ENCODE results near the gene MED20. TPM values are rescaled to one million over a fixed set of nuclear protein-coding genes. Genes with fewer than 3 reads are reported as not detected.
"Not testable (repeated sequence)": the region's sequence is repeated elsewhere in the genome, so short reads cannot be mapped to it uniquely, and the experiment has no call there.

Gene MED20, protein sequence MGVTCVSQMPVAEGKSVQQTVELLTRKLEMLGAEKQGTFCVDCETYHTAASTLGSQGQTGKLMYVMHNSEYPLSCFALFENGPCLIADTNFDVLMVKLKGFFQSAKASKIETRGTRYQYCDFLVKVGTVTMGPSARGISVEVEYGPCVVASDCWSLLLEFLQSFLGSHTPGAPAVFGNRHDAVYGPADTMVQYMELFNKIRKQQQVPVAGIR
- 22.5 TPM for polyA plus RNA-seq (2013, experiment 1 of 2; ENCODE audit: insufficient read length)
- 16.6 TPM for polyA plus RNA-seq (2013, experiment 2 of 2; ENCODE audit: insufficient read length)

DNA sequence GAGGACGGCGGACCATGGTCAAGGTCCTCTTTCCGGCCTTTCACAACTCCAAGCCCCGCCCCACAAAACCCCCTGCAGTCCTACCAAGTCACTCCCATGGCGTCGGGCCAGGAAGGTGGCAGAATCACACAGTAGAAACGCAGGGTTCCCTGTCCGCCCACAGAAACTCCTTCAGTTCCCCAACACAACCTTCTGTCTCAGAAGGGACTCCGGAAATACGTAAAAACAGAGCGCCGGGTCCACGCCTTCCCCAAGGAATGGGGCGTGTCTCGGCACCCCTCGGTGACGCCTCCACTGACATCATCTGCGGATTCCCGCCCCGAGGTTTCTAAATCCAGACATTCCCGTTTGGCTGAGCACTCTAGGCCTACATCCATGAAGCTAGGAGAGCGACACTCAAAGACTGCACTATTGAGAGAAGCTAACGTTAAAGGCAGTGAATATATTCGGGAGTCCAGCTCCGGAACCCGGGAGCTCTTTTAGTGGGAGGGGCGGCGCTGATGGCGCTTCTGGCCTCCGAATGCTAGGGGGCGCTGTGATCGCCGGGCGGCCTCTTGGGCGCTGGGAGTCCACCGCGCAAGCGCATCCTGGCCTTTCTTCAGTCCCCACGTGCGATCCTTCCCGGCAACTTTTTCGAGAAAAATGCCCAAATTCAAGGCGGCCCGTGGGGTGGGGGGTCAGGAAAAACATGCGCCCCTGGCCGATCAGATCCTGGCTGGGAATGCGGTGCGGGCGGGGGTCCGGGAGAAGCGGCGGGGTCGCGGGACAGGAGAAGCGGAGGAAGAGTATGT, at the start of gene MED20, which contains the start of gene BYSL:
MED20 (minus strand) TSS at position 219 of the 791 bp plus-strand sequence; CDS start at position 98, 121 bp downstream.
BYSL (plus strand) TSS at position 579 of the 791 bp plus-strand sequence; CDS start at position 643, 64 bp downstream.
- peak; percentile 95 for DNase-seq

DNA sequence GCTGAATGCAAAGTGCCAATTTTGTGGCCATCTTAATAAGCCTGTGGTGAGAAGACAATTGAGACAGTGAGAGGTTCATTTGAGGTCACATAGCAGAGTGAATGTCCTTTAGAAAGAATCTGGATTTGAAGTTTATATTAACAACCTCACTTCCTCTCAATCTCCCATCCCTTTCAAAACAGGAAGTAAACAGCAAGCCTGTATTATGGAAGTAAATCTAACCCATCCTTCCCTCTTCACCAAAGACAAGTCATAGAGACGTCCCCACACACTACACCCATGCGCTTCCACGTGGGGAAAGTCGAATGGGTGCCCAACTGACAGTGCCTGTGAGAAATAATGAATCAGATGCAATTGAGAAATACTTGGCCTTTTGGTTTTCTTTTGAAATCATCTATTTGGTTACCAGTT, 49.5 kb upstream of the MED20 start:
- no peak for DNase-seq

DNA sequence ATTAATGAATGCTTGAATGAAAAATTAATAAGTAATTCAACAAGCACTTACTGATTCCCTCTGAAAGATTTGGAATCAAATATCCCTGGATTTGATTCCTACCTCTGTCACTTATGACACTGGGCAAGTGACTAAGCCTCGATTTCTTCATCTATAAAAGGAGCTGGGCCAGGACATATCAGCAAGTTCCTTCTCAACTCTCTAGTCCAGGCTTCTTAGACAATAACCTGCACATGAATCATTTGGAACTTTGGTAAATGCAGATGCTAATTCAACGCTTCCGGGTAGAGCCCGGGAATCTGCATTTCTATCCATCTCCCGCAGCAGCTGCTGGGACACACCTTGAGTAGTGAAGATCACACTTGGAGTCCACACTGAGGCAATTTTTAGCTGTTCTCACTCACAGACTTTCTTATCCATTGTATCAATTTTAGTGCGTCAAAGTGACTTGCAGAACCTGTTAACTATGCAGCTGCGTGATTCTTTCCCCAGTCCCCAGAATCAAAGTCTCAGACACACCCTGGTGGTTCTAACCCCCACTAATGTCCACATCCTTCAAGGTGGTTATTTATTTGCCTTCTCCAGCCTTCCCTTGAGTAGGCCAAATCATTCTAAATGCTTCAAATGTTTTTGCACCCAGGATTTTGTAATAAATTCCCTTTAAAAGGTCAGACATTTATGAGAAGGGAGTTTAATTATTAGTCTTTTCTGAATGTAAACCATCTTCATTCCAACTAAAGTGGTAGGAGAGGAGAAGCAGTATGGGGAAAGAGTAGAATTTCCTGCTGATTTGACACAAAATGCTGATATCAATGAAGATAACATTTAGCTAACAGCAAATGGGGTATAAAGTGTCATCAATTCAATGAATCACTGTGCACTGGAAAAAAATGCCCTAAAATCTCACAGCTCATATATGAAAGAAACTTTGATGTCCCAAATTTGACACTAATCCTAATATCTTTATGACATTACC, 46.7 kb upstream of the MED20 start:
- DNase-seq, result no peak

DNA sequence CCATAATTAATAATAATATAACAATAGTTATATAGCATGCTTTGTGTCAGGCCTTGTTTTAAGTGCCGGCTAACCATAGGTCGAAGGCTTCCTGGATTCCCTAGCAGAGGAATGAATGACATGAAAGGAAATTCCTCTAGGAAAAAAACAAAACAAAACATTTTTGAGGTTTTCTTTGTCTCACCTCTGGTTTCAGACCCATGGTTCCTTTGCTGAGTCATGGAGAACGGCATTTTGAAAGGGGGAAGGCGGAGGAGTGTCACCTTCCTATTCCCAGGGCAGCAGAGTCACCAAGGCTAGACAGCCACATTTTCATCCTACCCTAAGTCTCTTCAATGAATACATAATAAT, 46.0 kb upstream of the MED20 start:
- peak; percentile 51 for DNase-seq

DNA sequence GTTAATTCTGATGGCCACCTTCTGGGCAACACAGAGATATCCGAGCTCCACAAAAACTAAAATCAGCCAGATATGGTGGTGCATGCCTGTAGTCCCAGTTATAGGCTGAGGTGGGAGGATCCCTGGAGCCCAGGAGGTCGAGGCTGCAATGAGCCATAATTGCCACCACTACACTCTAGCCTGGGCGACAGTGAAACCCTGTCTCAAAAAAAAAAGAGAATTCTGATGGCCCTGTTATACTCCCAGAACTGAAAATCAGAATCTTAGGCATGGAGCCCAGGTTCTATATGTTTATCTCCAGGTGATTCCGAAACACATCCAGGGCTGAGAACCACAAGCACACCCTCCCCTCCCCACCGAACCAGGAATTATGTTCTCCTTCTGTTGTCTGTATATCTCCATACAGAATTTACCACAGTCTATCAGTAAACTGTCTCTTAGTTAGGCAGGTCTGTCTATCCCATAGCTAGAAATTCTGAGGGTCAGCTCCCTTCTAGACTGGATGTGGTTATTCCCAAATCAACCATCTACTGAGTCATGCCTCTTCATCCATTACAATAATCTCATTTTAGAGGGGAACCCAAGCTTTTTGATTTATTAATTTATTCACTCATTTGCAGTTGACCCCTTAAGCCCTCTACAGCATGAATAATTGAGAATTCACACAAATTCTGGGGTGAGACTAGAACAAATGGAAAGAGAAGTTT, 45.4 kb upstream of the MED20 start:
- no peak for DNase-seq

DNA sequence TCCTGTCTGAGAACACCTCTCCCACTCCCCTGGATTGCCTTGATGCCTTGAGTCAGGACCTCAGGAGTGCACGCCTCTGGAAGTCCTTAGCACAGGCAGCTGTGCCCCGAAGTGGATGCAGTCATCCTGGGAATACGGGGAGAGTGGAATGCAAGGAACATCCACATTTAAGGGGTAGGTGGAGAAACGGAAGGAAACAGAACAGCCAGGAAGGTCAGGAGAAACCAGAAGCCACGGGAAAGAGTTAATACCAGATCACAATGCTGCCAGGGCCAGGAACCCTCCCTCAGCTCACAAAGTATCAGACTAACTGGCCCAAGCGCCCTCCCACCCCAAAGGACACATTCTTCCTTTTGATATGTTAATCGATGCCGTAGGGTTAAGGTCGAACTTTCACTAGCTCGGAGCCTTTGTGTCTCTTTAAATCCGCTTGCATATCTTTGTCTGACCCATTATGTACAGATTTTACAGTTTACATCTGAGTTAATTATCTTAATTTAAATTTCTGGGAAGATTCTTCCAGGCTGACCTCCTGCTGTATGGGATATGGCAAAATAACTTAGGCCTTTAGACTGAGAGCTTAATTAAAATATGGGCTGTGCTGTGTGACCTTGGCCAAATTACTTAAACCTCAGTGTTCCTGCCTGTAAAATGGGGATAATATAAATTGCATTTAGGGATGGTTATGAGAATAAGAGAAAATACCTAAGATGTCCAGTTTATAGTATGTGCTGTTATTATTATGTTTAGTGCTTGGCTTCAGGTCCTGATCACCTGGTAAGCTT, 44.7 kb upstream of the MED20 start:
- DNase-seq, result no peak

DNA sequence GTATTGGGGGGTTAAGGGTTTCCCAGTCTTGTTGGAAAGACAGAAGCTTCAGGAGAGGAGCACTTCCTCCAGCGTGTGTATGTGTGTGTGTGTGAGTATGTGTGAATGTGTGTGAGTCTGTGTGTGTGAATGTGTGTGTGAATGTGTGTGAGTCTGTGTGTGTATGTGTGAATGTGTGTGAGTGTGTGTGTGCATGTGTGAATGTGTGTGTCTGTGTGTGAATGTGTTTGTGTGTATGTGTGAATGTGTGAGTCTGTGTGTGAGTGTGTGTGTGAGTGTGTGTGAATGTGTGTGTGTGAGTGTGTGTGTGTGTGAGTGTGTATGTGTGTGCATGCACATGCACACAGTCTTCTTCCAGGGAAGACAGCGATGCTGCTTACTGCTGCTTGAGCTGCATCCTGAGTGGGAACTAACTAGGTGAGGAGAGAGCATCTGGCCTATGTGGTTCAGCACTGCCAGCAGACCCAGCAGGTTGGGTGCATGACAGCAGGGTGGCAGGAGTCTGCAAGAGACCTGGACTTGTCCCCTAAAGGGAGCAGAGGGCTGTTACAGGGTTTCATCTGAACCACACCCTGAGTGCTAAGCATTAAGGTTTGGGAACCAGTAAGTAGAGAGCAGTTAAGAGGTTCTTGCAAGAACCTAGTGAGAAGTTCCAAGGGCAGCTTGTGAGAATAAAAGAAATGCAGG, 43.4 kb upstream of the MED20 start:
- DNase-seq, result no peak

DNA sequence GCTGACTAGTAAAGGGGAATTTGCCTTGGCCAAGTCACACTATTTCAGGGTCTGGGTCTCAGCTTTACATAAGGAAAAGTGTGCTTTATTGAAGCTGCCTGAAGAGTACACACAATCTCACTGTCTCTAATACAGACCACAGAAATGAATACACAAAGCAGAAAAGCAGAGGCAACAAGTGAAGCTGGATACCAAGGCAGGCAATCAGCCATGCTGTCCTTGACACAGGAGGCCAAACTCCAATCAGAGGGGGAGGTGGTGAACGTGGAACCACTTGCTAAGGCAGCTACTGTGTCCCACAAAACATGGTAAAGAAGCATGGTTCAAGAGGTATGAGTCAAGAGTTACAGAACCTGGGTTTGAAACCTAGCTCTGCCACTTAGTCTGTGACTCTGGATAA, 42.4 kb upstream of the MED20 start:
- no peak for DNase-seq

DNA sequence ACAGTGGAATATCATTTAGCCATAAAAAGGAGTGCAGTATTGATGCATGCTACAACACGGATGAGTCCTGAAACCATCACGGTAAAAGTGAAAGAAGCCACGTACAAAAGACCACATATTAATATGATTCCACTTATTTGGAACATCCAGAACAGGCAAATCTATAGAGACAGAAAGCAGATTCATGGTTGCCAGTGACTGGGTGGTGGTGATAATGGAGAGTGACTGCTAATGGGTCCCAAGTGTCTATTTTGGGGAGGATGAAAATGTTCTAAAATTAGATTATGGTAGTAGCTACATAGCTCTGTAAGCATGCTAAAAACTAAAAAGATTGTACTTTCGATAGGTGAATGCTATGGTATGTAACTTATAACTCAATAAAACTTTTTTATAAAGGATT, 39.1 kb upstream of the MED20 start:
- DNase-seq, result no peak

DNA sequence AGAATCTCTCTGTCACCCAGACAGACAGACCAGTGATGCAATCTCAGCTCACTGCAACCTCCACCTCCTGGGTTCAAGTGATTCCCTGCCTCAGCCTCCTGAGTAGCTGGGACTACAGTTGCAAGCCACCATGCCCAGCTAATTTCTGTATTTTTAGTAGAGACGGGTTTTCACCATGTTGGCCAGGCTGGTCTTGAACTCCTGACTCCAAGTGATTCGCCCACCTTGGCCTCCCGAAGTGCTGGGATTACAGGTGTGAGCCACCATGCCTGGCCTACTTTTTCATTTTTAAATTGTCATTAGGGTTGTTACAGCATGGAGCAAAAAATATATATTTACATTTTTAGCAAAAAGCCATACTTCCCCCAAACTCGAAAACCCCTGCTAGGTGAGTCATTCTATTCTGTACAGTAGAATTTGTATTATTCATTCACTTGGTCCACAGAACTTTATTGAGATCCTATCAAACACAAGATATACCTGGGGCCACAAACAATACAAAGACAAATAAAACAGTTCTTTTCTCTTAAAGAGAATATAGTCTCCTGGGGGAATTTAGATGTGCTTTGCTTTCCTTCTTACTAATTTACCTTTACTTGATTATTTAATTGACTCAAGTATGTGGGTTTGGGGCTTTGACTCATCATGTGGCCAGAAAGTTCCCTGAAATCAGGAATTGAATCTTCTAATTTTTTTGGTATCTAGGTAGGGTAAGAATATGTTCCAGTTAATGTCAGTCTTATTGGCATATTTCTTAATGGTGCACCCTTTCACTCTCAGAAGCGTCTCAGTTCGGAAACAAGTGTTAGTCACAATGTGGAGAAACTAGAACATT, 37.3 kb upstream of the MED20 start:
- DNase-seq, result no peak

DNA sequence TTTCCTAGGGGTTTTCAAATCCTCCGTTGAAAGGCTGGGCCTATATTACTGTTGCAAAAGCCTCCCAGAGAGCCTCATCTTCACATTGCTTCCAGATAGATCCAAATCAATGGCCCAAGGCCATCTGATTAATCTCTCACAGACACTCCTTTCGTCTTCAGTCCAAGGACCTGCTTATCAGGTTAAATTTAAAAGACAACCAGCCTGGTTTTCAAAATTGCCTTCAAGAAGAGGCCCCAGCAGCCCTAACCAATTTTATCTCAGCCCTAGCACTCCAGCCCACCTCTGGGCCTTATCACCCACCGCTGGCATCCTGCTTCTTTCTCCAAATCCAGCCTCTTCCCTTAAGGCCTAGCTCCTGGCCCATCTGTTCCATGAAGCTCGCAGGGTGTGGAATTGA, 36.2 kb upstream of the MED20 start:
- no peak for DNase-seq

DNA sequence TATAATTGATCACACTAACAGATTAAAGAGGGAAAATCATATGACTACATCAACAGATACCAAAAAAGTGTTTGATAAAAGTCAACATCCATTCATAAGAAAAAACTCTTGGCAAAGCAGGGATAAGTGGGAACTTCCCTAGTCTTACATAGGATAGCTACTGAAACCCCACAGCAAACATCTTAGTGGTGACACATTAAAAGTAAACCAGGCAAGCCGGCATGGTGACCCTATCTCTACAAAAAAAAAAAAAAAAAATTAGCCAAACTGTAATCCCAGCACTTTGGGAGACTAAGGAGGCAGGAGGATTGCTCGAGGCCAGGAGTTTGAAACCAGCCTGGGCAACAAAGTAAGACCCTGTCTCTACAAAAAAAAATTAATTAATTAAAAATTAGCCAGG, 34.5 kb upstream of the MED20 start:
- no peak for DNase-seq

DNA sequence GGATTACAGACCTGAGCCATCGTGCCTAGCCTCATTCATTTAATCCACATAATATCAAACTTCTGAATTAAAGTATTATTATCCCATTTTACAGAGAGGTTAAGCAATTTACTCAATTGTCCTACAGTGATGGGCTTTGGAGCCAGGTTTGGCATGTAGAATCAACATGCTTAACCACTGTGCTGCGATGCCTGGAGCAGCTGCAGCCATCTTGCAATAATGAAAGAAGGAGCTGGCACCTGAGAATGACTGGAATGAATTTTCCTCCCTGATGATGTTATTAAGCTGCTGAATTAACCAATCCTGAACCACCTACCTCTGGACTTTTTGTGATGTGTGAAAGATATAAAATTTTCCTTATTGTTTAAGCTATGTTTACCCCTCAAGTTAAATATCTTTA, 33.7 kb upstream of the MED20 start:
- DNase-seq, result no peak

DNA sequence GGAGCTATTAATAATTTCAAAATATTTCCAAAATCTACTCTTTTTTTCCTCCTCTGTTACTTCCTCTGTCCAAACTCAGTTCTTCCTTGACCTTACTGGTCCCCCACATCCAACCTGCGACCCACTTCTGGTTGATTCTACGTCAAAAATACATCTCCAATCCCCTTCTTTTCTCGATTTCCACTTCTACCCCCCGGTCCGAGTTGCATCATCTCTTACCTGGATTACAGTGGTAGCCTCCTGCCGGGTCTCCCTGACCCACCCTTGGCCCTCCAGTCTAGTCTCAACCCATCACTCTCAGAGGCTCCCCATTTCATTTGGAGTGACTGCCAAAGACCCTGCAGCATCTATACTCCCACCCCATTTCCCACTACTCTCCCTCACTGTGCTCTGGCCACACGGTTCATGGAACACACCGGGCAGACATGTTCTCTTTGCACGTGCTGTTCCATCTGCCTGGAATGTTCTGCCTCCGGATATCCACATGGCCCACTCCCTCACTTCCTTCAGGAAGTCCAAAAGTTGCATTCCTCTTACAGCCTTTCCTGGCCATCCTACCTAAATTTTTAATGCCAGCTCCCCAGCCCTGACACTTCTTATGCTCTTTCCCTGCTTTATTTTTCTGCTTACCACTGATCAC, 26.8 kb upstream of the MED20 start:
- DNase-seq, result no peak

DNA sequence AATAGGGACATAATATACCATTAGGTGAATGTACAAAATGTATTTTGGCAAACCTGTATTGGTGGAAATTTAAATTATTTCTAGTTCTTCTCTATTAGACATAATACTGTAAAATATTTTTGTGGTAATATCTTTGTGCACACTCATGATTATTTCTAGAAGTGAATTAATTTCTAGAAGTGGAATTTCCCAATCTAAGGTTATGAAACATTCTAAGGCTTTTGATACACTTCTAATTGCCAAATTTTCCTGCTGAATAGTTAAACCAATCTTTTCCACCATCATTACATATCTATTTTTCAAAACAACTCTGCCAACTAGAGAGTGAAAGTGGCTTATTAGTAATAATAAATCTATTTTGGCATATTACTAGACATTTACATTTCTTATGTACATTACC, 22.5 kb upstream of the MED20 start:
- no peak for DNase-seq

DNA sequence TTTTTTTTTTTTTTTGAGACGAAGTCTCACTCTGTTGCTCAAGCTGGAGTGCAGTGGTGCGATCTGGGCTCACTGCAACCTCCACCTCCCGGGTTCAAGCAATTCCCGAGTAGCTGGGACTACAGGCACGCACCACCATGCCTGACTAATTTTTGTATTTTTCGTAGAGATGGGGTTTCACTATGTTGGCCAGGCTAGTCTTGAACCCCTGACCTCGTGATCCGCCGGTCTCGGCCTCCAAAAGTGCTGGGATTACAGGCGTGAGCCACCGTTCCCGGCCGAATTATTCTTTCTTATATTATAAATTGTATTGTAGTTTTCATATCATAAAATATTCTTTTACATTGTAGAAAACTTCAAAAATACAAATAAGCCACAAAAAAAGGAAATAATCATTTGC, 21.9 kb upstream of the MED20 start:
- not testable (repeated sequence) for DNase-seq

DNA sequence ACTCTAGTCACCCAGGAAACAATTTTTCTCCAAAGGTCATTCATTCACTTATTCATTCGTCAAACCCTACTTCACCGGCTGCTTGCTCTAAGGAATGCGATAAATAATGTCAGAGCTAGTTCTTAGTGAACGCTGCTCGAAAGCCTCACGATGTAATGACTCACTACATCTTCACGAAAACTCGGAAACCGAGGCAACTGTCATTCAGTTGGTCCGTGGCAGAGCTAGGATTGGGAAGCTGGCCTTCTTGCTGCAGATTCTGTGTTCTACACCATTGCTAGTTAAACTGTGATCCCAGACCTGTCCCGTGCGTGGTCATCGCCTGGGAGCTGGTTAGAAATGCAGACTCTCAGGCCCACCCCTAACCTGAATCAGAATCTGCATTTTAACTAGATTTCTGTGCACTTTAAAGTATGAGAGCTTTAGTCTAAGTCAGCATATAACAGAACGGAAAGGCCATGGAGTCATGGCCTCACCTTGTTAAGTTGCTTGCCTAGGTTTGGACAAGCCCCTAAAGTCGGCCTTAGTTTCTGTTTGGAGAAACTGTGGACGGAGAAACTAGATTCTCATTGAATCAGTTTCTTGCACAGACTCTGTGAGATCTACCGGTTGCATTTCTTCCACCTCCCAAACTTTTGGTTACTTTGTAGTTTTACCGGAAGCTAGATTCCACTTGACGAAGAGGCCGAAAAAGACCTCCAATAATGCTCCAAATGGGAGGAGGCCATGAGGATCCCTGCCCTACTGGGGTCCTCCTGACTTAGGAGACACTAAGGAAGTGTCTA, 21.3 kb upstream of the MED20 start:
- no peak for DNase-seq

DNA sequence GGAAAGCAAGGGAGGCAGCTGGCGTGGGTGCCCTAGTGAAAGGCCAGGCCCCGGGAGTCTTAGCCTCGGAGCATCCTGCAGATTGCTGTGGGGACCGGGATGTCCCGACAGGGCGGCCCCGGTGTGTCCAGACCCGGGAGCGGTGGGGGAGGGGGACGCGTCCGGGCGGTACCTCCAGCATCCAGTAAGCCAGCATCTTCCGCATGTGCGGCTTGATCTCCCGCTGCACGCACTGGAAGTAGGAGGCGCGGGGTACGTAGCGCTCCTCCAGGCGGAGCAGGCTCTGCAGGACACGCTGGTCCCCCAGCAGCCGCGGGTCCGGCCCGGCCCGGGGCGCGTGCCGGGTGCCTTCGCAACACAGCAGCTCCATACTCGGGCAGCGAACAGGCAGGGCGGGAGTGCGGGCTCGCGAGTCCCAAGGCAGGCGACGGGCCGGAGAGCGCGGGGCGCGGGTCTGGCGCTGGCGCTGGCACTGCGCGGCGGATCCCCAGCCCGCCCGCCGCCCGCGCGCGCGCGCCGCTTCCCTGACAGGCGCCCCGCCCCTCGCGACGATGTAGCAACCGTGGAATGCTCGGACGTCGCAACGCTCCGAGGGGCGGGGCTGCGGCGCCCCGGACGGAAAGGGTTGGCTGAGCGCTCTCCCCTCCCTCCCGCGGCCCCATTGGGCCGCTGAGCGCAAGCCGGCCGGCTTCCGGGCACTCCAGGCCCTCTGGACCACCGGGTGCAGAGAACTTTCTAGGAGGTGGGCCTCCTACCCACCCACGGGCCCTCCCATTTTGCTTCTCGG, 20.5 kb upstream of the MED20 start, which contains the start of gene CCND3:
CCND3 (minus strand) TSS at position 529 of the 787 bp plus-strand sequence; CDS start at position 370, 159 bp downstream.
- DNase-seq, result peak; percentile 93
